Head of caudate nucleus (tissue), 42 donors: Measurements from ENCODE around the gene RAB17.

Source experiments
- DNase-seq, 42 donors: peaks; one replicate each; pipeline versions ENCODE4 v3.0.0 to v3.0.0-alpha.2; 2020 to 2021; ENCODE audit warnings: mixed read lengths in 7 of 42
- intact Hi-C: fragments of 100-400 bp; cut with DNase I; formaldehyde crosslinking; loops from one replicate; pipeline ENCODE4 v1.15.0; 2022

Gene RAB17

DNA sequence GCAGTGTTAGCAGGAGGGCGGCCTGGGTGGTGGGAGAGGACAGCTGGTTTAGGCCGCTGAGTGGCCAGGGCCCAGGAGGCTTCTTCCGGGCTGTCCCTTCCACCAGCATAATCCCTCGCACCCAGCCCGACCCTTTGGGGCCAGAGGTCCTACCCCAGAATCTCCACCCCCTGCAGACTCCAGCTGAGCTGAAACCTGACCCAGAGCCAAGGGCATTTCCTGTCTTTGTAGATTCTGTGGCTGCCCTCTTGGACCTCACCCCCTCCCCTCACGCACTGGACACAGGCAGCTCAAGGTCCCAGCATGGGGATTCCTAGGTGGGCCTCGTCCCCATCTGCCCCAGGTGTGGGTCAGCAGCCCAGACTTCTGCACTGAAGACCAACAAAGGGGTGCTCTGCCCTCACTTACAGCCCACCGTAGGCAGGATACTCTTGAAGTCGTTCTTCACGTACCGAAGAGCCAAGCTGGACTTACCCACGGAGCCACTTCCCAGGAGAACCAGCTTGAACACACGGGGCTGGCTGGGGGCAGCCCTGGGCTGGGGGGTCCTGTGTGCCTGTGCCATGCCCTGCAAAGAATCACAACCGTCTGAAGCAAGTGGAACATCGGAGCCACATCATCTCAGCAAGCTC is 4.8 kb downstream of the RAB17 start:
- DNase-seq = peak in 1 of 42 donors; percentile 19
- intact Hi-C loops = no loop called here

DNA sequence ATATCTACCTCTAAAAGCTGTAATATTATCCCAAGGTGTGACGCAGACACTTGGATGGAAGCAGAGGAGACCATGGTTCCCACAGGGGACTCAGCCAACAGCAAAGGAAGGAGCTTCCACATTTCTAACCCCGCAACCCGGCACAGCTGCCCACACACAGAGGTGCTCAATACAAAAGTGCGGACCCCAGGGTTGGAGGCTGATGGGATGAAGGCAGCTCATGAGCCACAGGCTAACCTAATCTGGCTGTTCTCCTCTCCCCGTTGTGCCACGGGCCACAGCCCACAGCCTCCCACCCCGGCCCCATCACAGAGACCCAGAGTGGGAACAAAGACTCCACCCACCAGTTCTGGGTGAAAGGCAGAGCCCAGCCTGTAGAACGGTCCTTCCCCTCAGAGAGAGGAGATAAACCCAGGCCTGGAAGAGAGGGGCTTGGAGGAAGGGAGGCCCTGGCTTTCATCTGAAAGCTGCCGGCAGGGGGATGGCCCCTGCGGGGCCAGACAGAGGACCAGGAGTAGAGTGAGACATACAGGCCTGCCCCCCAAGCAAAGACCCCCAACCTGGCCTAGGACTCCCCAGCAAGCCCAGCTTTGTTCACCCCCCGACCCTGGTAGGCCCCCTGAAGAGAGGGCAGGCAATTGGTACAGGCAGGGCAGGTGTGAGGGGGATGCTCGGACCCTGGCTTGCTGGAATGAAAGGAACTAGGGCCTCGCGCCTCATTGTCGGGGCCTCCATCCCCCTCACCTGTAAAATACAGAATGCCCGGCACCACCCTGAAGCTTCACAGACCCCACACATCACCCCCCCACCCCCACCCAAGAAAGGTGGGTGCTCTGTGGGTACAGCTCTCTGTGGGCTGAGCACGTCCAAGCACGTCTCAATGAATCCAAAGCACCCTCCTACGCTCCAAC is 6.9 kb downstream of the RAB17 start:
- no peak for DNase-seq
- intact Hi-C loops = no loop called here

DNA sequence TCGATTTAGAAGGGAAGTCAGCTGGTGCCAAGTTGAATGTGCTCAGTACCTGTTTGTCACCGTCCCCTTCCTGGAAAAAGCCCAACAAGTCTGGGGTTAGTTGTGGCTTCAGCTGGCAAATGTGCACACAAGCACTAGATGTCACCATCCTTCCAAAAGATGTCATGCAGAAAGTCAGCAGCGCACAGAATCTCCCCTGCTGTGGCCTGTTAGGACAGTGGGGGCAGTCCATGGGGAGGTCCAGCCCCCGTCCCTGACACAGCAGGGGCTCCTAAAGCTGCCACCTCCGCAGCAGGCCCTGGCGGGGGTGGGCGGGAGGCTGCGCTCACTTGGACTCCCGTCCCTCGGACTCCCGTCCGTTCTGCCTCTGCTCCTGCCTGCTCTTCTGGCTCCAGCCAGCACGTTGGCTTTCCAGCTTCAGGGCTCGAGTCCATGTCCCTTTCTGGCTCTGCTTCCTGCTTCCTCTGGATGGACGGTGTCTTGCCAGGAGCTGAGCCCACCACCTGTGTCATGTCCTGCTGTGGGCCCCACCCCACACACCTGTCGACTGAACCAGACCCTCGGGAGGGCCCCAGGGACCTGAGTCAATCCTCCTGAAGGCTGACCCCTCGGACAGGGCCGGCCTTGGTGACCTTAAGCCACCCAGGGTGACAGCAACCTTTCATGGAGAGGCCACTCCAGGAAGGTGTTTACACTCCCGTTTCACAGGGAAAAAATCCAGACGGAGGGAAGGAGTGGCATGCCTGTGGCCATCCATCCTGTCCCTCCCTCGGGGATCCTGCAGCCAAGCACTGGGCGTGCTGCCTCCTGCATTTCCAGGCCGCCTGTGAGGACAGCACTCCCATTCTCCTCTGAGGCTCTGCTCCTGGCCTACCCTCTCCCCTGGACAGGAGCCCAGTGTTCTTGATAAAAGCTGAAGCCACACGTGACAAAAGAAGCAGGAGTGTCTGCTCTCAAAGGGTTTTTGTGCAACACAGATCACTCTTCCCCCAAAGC is 8.5 kb downstream of the RAB17 start:
- peak in 35 of 42 donors; percentile 15 to 75 (median 48) for DNase-seq
- intact Hi-C loops = no loop called here

GRCh38 chr2:237581326-237581725 is 9.2 kb downstream of the RAB17 start:
- intact Hi-C loops = no loop called here
- DNase-seq = no peak

GRCh38 chr2:237577956-237578870 is 12.3 kb downstream of the RAB17 start:
- DNase-seq = peak in 1 of 42 donors; percentile 28
- intact Hi-C loops = loop anchor here (5.0 kb wide), 1 partner anchor 164 kb away; no protein-coding TSS in a partner anchor

- intact Hi-C loops = loop anchor here (5.0 kb wide), 1 partner anchor 165 kb away; no protein-coding TSS in a partner anchor
Observed at GRCh38 chr2:237577458-237577857, 13.1 kb downstream of the RAB17 start.

DNA sequence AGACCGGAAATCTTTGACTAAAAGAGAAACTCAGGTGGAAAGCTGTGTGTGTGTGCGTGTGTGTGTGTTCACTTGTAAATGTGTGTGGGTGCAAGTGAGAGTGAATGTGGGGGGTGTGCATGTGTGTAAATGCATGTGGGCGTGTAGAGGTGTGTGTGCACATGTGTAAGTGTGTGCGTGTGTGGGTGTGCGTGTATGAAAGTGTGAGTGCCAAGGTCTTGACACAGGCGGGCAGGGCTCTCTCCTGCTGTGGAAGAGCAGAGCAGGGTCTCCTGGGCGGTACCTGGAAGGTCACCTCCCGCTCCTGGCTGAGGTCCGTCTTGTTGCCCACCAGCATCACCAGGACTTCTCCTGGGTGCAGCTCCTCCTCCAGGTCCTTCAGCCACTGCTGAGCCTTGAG is 13.6 kb downstream of the RAB17 start:
- DNase-seq = peak in 1 of 42 donors; percentile 10
- intact Hi-C loops = loop anchor here (5.0 kb wide), 1 partner anchor 165 kb away; no protein-coding TSS in a partner anchor

More at GRCh38 chr2:237577458-237577857, 13.1 kb downstream of the RAB17 start:
- DNase-seq = peak in 1 of 42 donors; percentile 14

DNA sequence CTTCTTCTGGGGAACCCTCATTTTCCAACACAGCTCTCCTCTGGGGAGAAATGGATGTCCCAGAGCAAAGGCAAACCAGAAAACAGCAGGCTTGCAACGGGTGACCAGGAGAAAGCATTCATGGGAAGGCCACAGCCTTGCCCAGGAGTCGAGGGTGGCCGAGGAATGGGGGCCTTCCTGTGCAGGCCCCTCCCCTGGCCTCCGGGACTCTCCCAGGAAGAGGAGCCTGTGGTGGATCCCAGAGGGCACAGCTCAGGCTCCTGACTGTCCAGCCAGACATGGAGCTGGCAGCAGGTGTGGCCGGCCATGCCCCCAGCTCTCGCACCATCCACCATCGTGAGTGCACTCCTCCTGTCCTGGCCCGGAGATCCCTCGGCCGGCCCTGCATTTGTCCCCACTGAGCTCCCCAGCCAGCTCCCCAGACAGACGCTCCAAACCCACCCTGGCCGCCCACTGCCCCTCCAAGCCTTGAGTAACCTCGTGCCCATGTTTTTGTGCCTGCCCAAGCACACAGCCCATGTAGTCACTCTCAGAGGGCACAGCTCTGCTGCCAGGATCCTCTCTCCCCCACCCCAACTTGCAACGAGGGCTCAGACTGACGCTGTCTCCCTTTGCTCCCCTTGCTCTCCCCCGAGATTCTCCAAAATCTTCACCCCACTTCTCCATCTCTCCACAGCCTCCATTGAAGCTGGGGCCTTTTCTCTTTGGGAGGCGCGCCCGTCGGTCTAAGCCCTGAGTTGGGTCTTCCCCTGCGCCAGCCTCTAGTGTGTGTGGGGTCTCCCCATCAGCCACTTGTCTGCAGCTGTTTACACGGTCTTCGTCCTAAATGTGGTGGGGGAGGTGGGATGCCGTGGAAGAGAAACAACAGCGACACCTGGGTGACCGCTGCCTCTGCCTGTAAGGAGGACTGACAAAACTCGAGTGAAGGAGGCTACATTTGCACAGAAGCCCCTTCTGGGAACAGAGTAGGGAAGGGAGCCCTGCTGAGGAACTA is 14.4 kb downstream of the RAB17 start:
- intact Hi-C loops = loop anchor here (5.0 kb wide), 1 partner anchor 166 kb away; no protein-coding TSS in a partner anchor
- DNase-seq = no peak

- DNase-seq = no peak
- intact Hi-C loops = loop anchor here (5.0 kb wide), 1 partner anchor 167 kb away; no protein-coding TSS in a partner anchor
Observed at GRCh38 chr2:237574894-237575868, 15.4 kb downstream of the RAB17 start.

- intact Hi-C loops = no loop called here
- no peak for DNase-seq
Observed at GRCh38 chr2:237574467-237574866, 16.1 kb downstream of the RAB17 start.

GRCh38 chr2:237573721-237574415 is 16.7 kb downstream of the RAB17 start:
- intact Hi-C loops = loop anchor here (2.0 kb wide), 1 partner anchor 61 kb away; no protein-coding TSS in a partner anchor
- DNase-seq = no peak

DNA sequence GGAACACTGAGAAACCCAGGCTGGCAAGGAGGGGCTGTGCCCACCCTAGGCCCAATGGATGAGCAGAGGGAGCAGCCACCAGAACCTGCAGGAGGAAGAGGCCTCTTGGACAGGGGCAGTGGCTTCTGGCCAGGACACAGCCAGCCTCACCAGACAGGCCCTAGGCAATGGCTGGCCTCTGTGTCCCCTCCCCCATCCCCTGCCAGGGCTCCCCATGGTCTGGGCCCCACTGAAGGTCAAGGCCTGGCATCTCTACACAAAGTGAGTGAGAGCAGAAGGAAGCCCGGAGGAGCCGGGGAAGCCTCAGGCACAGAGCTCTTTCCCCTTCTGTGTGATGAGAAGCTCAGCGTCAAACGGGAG is 17.8 kb downstream of the RAB17 start:
- intact Hi-C loops = loop anchor here (2.0 kb wide), 1 partner anchor 60 kb away; no protein-coding TSS in a partner anchor
- no peak for DNase-seq

- intact Hi-C loops = loop anchor here (2.0 kb wide), 1 partner anchor 59 kb away; no protein-coding TSS in a partner anchor
- DNase-seq = peak; percentile 74 to 96 (median 90)
Observed at GRCh38 chr2:237572021-237572741, 18.4 kb downstream of the RAB17 start.

DNA sequence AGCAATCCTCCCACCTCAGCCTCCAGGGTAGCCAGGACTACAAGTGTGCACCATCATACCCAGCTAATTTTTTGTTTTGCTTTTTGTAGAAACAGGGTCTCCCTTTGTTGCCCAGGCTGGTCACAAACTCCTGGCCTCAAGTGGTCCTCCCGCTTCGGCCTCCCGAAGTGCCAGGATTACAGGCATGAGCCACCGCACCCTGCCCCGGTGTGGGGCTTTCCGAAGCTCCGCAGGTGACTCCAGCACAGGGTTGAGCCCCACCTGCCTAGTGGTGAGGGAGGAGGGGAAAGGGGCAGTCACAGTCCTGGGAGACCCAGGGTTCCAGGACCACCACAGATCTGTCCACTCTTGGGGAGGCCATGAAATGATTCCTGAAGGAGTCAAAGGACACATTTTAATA is 19.0 kb downstream of the RAB17 start:
- DNase-seq = no peak
- intact Hi-C loops = no loop called here
